Endometrial microvascular endothelial cells (primary cell): ENCODE results near the gene ACBD4. TPM values are rescaled to one million over a fixed set of nuclear protein-coding genes. Genes with fewer than 3 reads are reported as not detected.

Experiments
- in situ Hi-C: cut with HindIII; loops from 2 replicates; pipeline ENCODE4 v1.10.0; 2017; ENCODE audit warnings: low sequenced_read_pairs, low pct_unique_long_range_greater_than_20kb; ENCODE audit errors: inconsistent ontology term
- total RNA-seq: library from RNA; depleted of rRNA; stranded (reverse); fragments of >200 nt; gene quantifications from one replicate; pipeline ENCODE4 v1.2.3, GENCODE V29; 2015; ENCODE audit errors: inconsistent ontology term

ACBD4 gene, protein sequence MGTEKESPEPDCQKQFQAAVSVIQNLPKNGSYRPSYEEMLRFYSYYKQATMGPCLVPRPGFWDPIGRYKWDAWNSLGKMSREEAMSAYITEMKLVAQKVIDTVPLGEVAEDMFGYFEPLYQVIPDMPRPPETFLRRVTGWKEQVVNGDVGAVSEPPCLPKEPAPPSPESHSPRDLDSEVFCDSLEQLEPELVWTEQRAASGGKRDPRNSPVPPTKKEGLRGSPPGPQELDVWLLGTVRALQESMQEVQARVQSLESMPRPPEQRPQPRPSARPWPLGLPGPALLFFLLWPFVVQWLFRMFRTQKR
- total RNA-seq, result 17.4 TPM

DNA sequence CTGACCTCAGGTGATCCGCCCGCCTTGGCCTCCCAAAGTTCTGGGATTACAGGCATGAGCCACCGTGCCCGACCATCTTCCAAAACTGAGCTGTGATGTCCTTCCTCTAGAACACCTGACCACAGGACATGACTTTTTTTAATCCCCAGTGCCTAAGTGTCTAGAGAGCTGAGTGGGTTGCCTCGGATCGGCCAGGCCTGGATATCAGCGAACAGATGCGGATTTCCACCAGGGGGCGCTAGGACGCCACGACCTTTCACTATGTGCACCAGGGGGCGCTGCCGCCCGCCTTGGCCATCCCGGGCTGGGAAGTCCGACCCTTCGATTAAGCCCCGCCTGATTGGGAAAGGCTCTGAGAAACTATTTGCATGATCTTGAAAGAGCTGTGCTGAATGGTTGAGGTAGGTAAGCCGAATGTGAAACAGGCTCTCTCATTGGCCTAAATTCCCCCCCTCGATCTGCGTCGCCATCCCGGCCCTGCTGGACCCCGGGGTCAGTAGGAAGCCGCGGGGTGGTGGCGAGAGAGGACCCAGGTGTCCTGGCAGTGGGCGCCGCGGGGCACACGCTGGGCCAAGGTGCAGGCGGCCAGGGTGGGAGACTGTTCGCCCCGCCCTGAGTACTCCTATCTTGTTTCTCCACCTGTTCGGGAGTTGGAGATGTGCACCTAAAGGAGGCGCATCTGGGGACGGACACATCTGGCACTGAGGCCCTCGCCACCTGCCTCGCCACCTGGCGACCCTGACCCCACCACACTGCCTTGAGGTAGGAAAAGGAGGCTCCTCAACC, at the start of gene ACBD4:
Gene ACBD4, plus strand, starts transcription at position 496 of the 786 bp plus-strand sequence. CDS start 458 bp downstream, outside the sequence.
- in situ Hi-C loops, result no loop called here

DNA sequence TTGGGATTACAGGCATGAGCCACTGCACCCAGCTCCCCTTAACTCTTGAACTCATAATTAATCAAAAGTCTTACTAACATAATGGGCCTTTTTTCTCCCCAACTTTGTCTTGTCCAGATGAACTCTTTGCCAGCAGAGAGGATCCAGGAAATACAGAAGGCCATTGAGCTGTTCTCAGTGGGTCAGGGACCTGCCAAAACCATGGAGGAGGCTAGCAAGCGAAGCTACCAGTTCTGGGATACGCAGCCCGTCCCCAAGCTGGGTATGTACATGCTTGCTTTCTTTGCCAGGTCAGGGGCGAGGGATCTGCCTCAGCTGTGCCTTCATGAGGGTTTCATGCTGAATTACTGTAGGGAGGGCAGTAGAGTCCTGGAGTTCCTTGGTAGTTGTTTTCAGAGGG, 49.1 kb upstream of the ACBD4 start:
- in situ Hi-C loops, result no loop called here

DNA sequence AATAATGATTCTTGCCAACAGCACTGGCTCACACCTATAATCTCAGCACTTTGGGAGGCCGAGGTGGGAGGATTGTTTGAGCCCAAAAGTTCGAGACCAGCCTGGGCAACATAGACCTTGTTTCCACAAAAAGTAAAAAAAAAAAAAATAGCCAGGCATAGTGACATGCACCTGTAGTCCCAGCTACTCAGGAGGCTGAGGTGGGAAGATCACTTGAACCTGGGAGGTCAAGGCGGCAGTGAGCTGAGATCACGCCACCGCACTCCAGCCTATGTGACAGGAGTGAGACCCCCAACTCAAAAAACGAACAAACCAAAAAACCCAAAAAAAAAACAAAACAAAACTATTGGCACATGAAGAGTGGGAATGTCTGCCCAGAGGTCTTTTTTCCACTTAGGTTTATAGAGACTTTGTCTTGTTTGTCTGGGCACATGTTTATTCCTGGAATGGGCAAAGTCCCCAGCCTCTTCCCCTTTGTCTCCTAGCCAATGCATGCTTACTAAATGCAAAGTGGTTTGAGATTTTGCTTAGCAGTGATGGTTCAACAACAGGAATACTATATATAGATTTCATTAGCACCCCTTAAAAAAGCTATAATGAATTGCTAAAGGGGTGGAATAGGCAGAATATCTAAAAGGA, 48.5 kb upstream of the ACBD4 start:
- in situ Hi-C loops, result no loop called here

DNA sequence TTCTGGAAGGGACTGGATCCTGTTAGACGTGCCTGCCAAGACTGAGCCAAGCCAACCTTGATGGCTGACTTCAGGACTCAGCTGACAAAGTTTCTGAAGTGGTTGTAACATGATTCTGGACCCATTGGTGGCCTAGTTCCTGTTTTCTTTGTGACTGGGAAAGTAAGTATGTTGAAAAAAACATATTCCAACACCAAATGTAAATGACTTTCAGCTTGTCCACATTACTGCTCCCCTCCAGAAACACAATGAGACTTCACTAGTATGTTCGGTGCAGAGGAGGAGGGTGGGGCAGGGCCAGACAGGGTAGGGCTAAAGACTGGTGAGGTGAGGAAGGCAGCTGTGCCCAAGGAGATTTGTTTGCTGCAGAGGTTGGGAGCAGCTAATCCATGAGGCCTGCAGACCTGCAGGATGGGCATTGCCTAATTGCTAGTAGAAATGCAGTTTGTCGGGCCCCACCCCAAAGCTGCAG, 47.9 kb upstream of the ACBD4 start:
- in situ Hi-C loops, result no loop called here

DNA sequence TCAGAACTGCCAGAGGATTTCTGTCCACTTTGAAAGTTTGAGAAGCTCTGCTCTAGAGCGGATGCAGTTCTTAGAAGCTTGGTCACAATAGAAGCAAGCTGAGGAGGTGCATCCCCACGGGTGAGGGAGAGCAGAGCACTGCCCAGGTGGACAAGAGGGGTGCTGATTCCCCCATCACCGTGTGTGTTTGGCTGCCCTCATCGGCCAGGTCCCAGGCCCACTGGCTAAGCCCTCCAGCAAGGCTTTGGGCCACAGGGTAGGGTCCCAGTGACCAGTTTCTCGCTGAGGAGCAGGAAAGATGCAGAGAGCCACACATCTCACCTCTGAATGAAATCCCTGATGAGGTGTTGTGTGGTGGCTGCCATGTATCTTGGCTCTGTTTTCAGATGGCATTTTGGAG, 47.5 kb upstream of the ACBD4 start:
- in situ Hi-C loops, result no loop called here

DNA sequence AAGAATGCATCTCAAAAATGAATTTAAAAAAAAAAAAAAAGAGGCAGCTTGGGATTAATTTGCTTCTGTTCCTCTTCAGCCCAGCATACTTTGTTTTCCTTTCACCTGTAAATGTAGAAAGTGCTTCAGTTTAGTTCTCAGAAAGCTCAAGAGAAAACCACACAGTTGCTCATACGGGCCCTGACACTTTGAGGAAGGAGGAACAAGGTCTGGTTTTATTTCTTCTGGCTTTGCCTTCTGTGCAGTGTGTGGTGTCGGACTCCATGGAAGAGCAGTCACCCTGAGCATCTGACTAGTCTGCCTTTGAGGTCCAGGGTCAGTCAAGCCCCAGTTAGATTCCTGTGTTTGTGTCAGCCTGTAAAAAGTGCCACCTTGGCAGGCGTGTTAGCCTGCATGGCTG, 46.7 kb upstream of the ACBD4 start:
- in situ Hi-C loops, result no loop called here

DNA sequence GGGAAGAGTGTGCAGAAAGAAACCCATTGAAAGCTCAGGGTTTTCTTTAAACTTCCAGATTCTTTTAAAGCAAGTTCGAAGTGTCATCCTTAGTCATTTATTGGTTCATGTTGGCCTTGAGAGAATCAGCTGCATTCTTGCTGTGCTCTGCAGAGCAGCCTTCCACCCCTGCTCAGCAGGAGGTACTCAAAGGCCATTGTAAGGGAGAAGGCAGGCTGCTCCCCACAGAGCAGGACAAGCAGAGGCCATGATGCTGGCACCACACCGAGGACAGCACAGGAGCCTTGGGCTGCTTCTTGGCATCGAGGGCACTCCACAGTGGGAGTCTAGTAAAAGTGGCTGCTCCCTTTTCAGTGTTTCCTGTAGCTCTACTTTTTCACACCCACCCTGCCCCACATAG, 44.8 kb upstream of the ACBD4 start:
- in situ Hi-C loops, result no loop called here

DNA sequence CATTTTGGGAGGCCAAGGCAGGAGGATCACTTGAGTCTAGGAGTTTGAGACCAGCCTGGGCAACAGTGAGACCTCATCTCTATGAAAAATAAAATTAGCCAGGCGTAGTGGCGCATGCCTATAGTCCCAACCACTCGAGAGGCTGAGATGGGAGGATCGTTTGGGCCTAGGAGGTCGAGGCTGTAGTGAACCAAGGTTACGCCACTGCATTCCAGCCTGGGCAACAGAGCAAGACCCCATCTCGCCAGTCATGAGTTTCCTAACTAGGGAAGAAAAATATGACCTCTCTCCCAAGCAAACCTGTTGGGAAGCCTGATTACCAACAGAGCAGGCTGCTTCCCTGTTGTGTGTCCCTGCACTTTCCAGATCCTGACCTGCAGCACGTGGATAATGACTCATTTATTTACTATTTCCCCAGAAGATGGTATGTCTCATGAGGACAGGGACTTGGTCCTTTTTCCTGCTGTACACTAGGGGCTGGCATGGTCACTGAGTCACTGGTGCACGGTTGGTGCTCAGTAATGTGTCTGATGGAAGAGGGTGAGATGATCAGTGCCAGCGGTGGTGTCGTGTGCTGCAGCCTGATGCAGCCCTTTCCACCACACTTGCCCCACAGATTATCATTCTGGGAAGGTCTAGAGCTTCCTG, 43.6 kb upstream of the ACBD4 start:
- in situ Hi-C loops, result no loop called here

DNA sequence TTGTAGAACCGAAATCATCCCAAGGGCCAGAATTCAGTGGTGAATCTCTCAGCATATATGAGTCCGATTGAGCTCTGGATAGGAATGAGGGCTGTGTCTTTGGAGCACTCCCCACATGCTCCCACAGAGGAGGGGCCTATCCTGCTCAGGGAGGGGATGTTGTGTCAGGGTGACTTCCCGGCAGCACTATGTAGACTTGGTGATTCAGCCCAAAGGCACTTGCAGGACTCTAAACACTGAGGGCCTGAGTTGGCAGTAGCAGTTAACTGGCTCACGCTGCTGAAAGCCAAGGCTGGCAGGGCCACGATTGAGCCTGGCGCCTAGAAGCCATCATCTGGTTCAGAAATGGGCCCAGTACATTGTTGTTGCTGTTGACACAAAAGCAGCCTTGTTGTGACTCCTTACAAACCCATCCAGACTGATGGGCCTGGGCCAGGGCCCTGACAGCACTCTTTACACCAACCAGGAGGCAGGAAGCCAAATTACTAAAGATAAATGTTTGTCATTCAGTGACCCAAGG, 42.5 kb upstream of the ACBD4 start:
- in situ Hi-C loops, result no loop called here

DNA sequence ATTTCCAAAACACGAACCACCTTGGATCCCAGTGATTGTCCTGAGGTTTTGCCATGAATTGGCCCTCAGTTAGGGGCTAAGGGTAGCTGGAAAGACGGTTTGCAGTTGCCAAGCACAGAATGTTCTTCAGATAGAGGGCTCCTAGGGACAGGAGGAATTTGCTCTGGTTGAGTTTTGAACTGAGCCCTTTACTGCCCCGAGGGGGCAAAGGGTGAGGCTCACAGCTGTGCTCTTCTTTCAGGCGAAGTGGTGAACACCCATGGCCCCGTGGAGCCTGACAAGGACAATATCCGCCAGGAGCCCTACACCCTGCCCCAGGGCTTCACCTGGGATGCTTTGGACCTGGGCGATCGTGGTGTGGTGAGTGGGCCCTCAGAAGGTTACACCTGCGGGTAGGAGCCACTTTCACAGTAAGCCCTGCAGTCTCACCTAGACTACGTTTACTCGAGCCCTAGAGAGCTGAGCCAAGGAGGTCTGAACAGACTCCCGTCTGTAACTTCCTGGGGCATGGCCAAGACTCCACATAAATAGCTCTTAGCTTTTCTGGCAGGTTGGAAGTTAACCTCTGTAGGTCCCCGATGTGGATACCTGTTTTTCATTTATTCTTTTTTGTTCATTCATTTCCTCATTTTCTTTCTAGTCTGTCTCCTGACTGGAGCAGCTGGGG, 41.9 kb upstream of the ACBD4 start:
- in situ Hi-C loops, result no loop called here

DNA sequence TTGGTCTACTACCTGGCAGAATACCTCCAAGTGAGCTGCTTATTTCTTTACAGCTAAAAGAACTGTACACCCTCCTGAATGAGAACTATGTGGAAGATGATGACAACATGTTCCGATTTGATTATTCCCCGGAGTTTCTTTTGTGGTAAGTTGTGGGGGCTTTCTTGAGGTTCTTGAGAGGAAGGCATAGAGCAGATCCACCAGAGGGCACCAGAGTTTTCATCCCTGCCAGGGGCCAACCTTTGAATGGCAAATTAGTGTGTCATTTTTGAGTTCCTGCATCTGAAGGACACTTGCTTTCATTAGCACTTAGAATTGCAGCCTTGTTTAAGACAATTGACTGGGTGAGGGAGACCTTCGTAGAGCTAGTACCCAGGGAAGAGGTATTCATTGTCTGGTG, 39.3 kb upstream of the ACBD4 start:
- in situ Hi-C loops, result no loop called here

DNA sequence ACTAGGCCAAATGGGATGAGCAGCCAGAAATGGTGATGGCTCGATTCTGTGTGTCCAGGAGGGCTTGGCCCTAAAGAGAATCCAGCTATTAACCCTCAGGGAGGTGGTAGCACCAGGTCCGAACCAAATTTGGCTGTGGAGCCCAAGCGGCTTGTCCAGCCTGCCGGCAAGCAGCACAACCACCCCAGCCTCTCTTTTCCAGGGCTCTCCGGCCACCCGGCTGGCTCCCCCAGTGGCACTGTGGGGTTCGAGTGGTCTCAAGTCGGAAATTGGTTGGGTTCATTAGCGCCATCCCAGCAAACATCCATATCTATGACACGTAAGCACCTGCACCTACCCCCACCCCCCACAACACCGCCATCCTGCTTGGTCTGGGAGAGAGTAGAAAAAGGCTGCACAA, 38.6 kb upstream of the ACBD4 start:
- in situ Hi-C loops, result no loop called here

DNA sequence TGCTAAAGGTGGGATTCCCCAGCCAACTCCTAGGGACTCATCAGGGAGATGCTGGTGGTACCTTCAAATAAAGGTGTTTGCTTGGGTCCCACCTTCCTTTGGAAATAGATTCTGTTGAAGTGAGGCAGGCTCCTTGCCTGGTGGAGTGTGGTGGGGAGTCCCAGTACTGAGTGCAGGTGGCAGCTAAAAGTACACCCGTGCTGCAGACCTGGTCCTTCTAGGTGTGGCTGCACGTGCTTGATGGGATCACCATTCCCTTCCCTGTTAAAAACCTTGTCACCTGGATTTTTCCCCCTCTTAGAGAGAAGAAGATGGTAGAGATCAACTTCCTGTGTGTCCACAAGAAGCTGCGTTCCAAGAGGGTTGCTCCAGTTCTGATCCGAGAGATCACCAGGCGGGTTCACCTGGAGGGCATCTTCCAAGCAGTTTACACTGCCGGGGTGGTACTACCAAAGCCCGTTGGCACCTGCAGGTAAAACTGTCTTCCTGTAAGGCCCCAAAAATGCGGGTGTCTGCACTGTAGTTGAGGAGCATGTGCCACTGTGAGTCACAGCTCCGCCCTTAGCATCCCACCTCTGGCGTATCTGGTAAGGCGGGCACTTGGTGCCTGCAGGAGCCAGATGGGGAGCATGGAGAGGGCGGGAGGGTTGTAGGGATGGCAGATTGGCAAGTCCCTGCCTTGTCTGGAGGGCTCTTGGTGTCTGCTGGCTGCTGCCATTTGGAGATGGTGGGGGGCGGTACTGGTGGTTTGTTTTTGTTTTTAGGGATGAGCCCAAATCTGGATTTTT, 37.2 kb upstream of the ACBD4 start:
- in situ Hi-C loops, result no loop called here

DNA sequence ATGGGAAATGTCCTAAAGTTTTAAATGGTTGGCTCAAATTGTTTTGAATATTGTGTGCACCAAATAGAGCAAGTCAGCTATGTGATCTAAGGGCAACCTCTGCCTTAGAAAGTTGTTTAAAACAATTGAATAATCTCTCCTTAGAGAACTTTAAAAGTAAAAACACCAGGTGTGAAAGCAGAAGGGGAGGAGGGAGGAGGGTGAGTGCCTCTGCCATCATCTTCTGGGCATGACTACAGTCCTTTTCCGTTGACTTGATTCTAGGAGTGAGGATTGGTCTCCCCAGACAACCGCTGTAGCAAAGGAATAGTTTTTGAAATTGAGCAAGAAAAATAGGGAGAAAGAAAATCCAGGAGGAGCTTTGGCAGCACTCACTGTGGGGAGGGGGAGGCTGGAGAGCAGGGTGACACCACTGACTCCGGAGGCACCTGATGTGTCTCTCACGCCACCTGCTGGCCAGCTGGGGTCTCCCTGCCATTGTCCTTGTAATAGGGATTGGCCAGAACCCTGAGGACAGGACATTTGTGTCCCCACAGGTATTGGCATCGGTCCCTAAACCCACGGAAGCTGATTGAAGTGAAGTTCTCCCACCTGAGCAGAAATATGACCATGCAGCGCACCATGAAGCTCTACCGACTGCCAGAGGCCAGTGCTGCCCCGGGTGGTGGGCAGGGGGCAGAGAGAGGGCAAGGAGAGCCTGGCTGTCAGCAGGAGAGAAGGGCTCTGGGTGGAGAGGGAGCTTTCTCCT, 36.4 kb upstream of the ACBD4 start:
- in situ Hi-C loops, result no loop called here

DNA sequence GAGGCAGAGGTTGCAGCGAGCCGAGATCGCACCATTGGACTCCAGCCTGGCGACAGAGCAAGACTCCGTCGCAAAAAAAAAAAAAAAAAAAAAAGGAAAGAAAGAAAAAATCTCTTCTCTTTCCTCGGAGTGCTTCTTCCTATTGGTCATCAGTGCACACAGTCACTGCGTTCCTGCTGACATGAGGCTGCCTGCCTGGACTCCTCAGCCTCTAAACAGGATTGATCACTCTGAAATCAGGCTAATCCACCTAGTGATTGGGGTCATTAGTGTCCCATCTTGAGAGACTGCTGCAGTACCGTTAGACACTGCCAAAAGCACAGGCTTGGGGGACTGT, 34.0 kb upstream of the ACBD4 start:
- in situ Hi-C loops, result no loop called here

DNA sequence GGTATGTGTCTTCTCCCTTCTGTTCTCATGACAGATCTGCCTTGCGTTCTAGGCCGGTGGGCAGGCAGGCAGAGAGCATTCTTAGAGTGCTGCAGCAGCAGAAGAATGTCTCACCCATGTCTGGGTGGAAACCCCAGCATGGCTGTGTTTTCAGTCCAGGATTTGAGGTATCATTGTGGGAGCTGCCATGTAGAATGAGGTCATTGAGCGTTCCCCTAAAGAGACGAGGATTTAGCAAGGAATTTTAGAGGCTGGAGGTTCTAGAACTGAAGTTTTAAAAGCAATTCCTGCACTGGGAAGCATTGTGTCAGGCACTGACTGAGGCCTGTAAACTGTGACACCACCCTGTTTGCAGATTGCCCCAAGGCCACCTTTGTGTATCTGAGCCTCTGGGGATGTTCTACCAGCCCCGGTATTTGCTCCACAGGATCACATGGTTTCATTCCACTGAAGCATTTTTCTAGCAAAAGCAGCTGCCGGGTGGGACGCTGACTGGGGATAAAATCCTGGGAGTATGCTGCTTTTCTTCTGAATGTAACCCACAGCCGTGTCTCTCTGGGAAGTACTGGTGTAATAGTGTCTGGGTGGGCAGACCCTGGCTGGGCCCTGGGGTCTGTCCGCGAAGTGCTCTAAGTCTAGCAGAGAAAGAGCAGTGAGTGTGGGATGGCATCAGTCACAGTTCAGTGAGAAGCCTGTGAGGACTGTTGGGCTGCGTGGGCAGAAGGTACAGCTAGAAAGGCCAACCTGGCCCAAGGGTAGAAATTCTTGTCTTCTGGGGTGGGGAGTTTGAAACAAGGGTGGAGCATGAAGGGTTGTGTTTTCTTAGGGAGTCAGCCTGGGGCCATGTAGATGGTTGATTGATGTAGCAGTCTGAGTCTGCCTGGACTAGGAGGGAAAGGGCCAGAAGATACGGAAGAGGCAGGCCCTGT, 33.3 kb upstream of the ACBD4 start:
- in situ Hi-C loops, result no loop called here
